ENCODE data around the gene PRKCD. TPM values are rescaled to one million over a fixed set of nuclear protein-coding genes. Genes with fewer than 3 reads are reported as not detected.

The PRKCD gene
- polyA plus RNA-seq, 3 donors: 123 to 329 (median 158) TPM

DNA sequence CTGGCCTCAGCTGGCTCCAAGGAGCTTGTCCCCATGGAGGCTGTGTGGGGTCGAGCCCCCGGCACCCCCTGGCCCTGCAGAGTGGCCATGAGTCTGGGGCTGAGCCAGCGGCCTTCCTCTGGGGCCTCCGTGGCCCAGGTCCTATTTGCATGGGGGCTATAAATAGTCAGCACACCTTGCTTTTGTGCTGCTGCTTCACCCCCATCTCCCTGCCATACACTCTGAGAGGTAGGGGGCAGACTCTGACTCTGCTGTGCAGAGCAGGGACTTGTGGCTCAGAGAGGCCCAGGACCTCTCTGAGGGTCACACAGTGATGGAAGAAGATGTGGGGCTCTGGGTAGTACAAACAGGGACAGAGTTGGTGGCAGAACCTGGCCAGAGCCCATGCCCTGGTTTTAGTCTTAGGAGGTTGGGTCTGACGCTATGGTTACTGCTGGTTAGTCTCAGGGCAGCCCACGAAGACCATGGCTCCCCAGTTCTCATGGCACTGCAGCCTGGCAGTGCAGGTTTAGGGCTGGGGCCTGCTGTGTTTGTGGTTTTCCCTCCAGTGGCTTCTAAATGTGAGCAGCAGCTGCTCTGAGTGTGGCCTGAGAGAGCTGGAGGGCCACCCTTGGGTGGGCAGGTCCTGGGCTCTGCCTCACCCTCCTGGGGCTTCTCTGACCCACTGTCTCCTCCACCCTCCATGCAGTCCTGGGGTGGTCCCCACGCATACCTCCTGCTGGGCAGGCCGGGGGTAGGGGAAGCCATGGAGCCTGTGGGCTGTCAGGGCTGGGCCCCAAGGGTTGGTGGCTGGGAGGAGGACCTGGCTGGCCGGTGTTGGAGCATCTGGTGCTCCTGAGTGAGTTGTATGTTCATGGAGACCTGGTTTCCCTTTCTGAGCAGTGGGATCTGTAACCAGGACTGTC is 13.6 kb downstream of the PRKCD start:
- Histone ChIP-seq H3K27me3 (ENCODE audit: control insufficient read depth in 2 of 2, insufficient read depth in 2 of 2, low read length in 2 of 2) (no peaks in the 10 kb centered on the region), H4K20me1 (ENCODE audit: insufficient read depth, low read length) (peaks cover 100% of the 10 kb centered on the region), H3K4me3 (replicated peaks in 1 of 3; ENCODE audit: low read depth in 2 of 3, low read length in 3 of 3) (peak overlapping the region in 1 of 3 experiments; percentile 14), H3K9ac (ENCODE audit: insufficient read depth, low read length, poor library complexity, severe bottlenecking) (peak overlapping the region; percentile 27), H3K27ac (ENCODE audit: low read depth in 1 of 2, low read length in 2 of 2) (peak overlapping the region; percentile 32 to 93), H3K4me1 (ENCODE audit: control insufficient read depth in 1 of 2, insufficient read depth in 2 of 2, low read length in 2 of 2) (peaks cover 93 to 99% of the 10 kb centered on the region in 2 donors), H3K79me2 (ENCODE audit: insufficient read depth, low read length) (peaks cover 100% of the 10 kb centered on the region), H3K9me3 (replicated peaks in 1 of 2; ENCODE audit: control insufficient read depth in 1 of 2, insufficient read depth in 1 of 2, low read length in 2 of 2) (no peaks in the 10 kb centered on the region), H3K36me3 (replicated peaks in 1 of 2; ENCODE audit: control insufficient read depth in 1 of 2, insufficient read depth in 2 of 2, low read length in 2 of 2) (peaks cover 66 to 81% of the 10 kb centered on the region in 2 donors), H2AFZ (ENCODE audit: insufficient read depth, low read depth, low read length, poor library complexity, severe bottlenecking) (no peak overlapping the region), H3K4me2 (replicated peaks; ENCODE audit: extremely low read depth, low read length, poor library complexity, severe bottlenecking) (peak overlapping the region; percentile 1)
- peaks cover 0 to 1% (median 0%) of the 10 kb centered on the region in 3 donors for H3K27me3 Mint-ChIP-seq (ENCODE audit: low read depth in 3 of 3)
- peaks cover 88% of the 10 kb centered on the region for H3K4me1 Mint-ChIP-seq
- peaks cover 58 to 89% of the 10 kb centered on the region in 2 donors for H3K36me3 Mint-ChIP-seq
- H3K9me3 Mint-ChIP-seq: peaks cover 0 to 3% (median 0%) of the 10 kb centered on the region in 7 donors
- no peak for DNase-seq
- intact Hi-C loops (cut with micrococcal nuclease): no loop called here
- TF ChIP-seq, protein P1, sequence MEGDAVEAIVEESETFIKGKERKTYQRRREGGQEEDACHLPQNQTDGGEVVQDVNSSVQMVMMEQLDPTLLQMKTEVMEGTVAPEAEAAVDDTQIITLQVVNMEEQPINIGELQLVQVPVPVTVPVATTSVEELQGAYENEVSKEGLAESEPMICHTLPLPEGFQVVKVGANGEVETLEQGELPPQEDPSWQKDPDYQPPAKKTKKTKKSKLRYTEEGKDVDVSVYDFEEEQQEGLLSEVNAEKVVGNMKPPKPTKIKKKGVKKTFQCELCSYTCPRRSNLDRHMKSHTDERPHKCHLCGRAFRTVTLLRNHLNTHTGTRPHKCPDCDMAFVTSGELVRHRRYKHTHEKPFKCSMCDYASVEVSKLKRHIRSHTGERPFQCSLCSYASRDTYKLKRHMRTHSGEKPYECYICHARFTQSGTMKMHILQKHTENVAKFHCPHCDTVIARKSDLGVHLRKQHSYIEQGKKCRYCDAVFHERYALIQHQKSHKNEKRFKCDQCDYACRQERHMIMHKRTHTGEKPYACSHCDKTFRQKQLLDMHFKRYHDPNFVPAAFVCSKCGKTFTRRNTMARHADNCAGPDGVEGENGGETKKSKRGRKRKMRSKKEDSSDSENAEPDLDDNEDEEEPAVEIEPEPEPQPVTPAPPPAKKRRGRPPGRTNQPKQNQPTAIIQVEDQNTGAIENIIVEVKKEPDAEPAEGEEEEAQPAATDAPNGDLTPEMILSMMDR (IDR thresholded peaks at IDR 0.05): no peak
- H3K4me3 Mint-ChIP-seq: no peak overlapping the region
- 74% methylated on average over 8 of the region's 9 CpGs for WGBS (ENCODE audit: insufficient coverage)
- peak overlapping the region in 6 of 7 donors; percentile 65 to 83 (median 72) for H3K27ac Mint-ChIP-seq

DNA sequence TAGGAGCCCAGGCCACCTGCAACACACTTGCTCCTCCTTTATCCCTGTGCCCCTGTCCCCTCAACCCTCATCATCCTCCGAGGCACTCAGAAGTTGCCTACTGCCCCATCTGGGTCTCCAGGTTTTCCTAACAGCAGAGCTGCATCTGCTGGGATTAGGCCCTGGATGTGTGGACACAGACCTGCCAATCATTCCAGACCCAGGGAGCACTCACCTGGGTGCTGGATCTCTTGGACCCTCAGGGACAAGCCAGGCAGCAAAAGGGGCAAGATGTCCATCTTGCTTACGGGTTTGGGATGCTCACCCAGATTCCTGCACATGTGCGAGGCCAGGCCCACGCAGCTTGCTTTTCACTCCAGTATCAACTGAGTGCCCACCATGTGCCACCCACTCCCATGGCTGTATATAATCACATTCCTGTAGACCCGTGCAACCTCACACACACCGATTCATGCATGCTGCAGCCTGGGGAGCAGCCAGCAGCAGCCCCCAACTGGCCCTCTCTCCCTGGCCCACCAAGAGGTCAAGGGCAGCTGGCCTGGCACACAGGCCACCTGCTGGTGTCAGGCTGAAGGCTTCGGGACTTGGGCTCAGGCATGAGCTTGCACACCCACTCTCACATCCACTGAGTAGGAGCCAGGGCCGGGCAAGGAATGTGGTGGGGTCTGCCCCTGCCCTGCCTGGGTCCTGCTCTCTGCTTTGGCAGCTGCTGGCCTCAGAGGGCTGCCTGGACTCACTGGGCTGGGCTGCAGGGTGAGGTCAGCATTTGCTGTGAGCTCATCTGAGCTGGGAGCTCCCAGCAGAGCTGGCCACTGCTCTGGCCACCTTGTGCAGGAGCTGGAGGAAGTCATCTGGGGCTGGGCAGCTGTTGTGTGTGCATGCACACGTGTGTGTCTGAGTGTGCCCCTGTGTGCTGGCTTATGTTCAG is 14.9 kb downstream of the PRKCD start:
- no peaks in the 10 kb centered on the region for H3K9me3 ChIP-seq (replicated peaks in 1 of 2; ENCODE audit: control insufficient read depth in 1 of 2, insufficient read depth in 1 of 2, low read length in 2 of 2)
- H3K4me2 ChIP-seq (replicated peaks; ENCODE audit: extremely low read depth, low read length, poor library complexity, severe bottlenecking): peak overlapping the region; percentile 7
- peaks cover 100% of the 10 kb centered on the region for H3K79me2 ChIP-seq (ENCODE audit: insufficient read depth, low read length)
- H3K27me3 ChIP-seq (ENCODE audit: control insufficient read depth in 2 of 2, insufficient read depth in 2 of 2, low read length in 2 of 2): no peaks in the 10 kb centered on the region
- Mint-ChIP-seq H3K27me3 (ENCODE audit: low read depth in 3 of 3) (peaks cover 0 to under 1% (median 0%) of the 10 kb centered on the region in 3 donors), H3K9me3 (peaks cover 0 to 3% (median 0%) of the 10 kb centered on the region in 7 donors), H3K4me3 (no peak overlapping the region), H3K27ac (peak overlapping the region; percentile 53 to 83 (median 72)), H3K36me3 (peaks cover 63 to 90% of the 10 kb centered on the region in 2 donors), H3K4me1 (peaks cover 88% of the 10 kb centered on the region)
- peaks cover 93 to 99% of the 10 kb centered on the region in 2 donors for H3K4me1 ChIP-seq (ENCODE audit: control insufficient read depth in 1 of 2, insufficient read depth in 2 of 2, low read length in 2 of 2)
- intact Hi-C loops (cut with micrococcal nuclease): no loop called here
- H4K20me1 ChIP-seq (ENCODE audit: insufficient read depth, low read length): peaks cover 100% of the 10 kb centered on the region
- DNase-seq: no peak
- H3K36me3 ChIP-seq (replicated peaks in 1 of 2; ENCODE audit: control insufficient read depth in 1 of 2, insufficient read depth in 2 of 2, low read length in 2 of 2): peaks cover 72 to 89% of the 10 kb centered on the region in 2 donors
- H3K4me3 ChIP-seq (replicated peaks in 1 of 3; ENCODE audit: low read depth in 2 of 3, low read length in 3 of 3): no peak overlapping the region
- no peak overlapping the region for H2AFZ ChIP-seq (ENCODE audit: insufficient read depth, low read depth, low read length, poor library complexity, severe bottlenecking)
- TF ChIP-seq, protein P1 (IDR thresholded peaks at IDR 0.05): no peak
- peak overlapping the region; percentile 30 for H3K9ac ChIP-seq (ENCODE audit: insufficient read depth, low read length, poor library complexity, severe bottlenecking)
- 95% methylated on average over 8 of the region's 9 CpGs for WGBS (ENCODE audit: insufficient coverage)
- H3K27ac ChIP-seq (ENCODE audit: low read depth in 1 of 2, low read length in 2 of 2): peak overlapping the region; percentile 1 to 93
